Gastrocnemius medialis (tissue), 4 donors: ENCODE data around the gene GGA2.

Source experiments
- CTCF ChIP-seq, 5 experiments: fragments of 450-650 bp in 3 of 5; fragments of 200-600 bp in 2 of 5; sonication (generic) in 2 of 5; IDR thresholded peaks in 4 of 5; conservative IDR thresholded peaks in 1 of 5; 1 replicate in 4 of 5; 2 replicates in 1 of 5; pipeline ENCODE4 v1.5.1; 2016 to 2019; ENCODE audit warnings: antibody characterized with exemption in 5 of 5, mild to moderate bottlenecking in 3 of 5, moderate library complexity in 3 of 5
- POLR2A ChIP-seq, 2 donors: fragments of 450-650 bp; IDR thresholded peaks; one replicate each; pipeline ENCODE4 v1.6.1; 2017; ENCODE audit warnings: antibody characterized with exemption in 2 of 2, mild to moderate bottlenecking in 2 of 2, moderate library complexity in 2 of 2

GRCh38 chr16:23523321-23523720 lies 13.0 kb upstream of the GGA2 start:
- TF ChIP-seq CTCF (IDR thresholded peaks at IDR 0.05 in 4 of 5, conservative IDR thresholded peaks at IDR 0.05 in 1 of 5) = no peak
- TF ChIP-seq POLR2A (IDR thresholded peaks at IDR 0.05) = no peak
